GM20000 (cell line): ENCODE data around the gene TLCD3A.
"Not testable (repeated sequence)": the region's sequence is repeated elsewhere in the genome, so short reads cannot be mapped to it uniquely, and the experiment has no call there.

ENCODE experiments used
- DNase-seq: peaks from one replicate; pipeline ENCODE4 v3.0.0; 2012; ENCODE audit warnings: low spot score
- TF ChIP-seq, protein P1 (sequence below): IDR thresholded peaks from 2 replicates; pipeline ENCODE4 v1.5.1; 2012; ENCODE audit warnings: mild to moderate bottlenecking, control low read depth; ENCODE audit errors: extremely low read depth, missing control alignments

The TLCD3A gene

DNA sequence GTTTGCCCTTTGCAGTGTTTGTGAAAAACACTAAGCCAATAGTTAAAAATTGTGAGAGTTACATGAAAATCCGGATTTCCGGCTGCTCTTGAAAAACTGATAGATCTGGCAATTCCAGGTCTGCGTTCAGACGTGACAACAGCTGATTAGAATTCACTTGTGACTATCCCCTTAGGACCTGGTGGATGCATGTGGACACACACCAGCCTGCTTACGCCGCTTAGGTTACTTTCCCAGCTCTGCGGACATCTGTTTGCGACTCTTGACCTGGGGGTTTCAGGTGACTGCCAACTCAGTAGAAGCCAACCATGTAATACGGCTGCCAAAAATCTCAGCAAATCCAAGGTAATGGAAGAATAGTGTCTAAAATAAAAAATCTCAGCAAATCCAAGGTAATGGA lies 42.0 kb upstream of the TLCD3A start:
- no peak for DNase-seq
- TF ChIP-seq, protein P1, sequence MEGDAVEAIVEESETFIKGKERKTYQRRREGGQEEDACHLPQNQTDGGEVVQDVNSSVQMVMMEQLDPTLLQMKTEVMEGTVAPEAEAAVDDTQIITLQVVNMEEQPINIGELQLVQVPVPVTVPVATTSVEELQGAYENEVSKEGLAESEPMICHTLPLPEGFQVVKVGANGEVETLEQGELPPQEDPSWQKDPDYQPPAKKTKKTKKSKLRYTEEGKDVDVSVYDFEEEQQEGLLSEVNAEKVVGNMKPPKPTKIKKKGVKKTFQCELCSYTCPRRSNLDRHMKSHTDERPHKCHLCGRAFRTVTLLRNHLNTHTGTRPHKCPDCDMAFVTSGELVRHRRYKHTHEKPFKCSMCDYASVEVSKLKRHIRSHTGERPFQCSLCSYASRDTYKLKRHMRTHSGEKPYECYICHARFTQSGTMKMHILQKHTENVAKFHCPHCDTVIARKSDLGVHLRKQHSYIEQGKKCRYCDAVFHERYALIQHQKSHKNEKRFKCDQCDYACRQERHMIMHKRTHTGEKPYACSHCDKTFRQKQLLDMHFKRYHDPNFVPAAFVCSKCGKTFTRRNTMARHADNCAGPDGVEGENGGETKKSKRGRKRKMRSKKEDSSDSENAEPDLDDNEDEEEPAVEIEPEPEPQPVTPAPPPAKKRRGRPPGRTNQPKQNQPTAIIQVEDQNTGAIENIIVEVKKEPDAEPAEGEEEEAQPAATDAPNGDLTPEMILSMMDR: no peak

DNA sequence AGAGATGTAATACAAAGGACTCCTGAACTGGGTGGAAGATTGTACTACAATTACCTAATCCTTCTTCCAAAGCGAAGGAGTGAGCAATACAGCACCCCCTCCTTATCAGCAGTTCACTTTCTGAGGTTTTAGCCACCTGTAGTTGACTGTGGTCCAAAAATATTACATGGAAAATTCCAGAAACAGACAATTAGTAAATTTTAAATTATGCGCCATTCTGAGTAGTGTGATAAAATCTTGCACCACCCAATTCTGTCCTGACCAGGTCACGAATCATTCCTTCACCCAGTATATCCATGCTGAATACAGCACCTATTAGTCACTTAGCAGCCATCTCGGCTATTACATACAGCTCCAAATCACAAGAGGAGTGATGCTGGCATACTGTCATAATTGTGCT lies 41.0 kb upstream of the TLCD3A start:
- no peak for DNase-seq
- TF ChIP-seq, protein P1: no peak

DNA sequence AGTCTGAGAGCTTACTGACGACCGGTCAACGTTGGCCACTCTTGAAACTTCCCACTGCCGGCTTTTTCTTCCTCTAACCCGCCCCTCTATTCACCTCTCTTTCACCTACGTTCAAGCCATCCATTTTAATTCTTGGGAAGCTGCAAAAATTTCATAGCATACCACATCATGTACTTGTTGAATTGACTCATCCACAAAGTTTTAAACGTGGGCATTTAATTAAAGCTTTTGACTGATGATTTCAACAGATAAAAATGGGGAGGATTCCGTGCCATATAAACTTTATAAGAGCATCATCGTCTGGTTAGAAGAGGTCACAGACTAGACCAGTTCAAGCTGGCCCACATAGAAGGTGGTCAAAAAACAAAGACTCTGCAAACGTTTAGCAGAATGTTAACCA lies 40.3 kb upstream of the TLCD3A start:
- TF ChIP-seq, protein P1: no peak
- DNase-seq: no peak

DNA sequence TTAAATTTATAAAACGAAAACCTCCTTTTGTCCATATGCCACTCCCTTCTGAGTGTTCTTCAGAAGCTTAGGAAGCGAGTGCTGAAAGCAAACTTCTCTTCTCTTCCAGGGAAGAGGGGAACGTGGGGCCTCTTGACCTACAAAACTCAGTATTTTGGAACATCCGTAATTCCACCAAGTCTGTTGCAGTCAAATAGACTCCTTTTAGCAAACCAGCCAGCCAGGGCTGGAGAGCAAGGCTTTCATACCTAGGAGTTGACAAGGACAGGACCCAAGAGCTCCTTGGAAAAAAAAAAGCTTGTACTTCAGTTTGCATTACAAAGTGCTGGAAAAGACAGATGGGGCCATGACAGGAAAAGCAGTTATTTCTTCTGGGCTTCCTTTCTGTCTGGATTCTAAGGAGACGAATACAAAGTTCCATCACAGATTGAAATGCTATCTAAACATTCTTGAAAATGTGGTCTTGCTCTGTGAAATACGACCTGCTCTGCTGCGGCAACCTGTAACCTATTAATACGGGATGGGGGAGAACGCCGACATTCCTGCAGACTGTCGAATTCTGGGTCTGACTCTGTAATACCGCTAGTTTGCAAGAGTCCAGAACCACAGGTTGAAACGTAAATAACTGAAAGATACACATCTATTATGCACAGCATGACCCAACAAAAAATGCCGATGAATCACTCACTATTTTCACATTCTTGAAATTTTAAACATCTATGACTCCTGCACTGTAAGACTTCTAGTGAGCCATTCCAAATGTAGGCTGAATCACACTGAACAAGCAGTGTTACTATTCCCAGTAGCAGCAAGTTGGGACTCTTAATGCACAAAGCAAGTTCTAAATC lies 38.4 kb upstream of the TLCD3A start:
- TF ChIP-seq, protein P1: no peak
- no peak for DNase-seq

DNA sequence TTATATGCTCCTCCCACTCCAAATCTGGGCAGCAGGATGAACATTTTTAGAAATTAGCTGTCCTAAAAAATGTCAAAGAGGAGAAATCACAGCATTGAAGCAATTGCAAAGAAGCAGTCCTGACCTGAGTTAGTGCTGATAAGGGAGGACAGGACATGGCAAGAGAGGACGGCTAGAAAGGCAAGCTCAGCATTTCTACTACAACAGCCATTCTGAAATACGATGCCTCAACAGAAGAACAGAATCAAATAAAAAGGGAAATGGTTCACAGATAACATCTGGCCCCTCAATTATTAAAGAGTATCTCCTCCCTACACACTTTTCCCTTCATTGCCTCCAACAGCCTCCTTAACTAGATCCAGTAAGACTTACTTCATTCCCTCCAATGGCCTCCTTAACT lies 36.0 kb upstream of the TLCD3A start:
- TF ChIP-seq, protein P1: no peak
- no peak for DNase-seq

DNA sequence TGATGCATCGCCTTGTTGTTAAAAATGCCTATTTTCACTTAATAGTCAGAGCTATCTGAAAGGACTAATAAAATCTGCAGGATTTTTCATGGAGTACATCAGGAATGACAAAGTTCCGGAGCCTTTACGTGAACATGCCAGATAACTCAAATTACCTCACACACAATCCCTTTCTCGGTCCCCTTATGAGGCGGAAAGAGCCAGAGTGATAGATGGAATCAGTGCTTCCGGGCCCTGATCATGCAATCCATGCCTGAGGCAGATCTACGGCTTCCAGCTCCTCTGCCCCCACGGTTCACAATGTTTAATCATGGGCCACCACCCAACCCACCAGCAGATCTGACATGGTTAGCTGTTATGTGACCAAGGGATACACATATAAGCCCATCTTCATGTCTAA lies 34.7 kb upstream of the TLCD3A start:
- no peak for DNase-seq
- TF ChIP-seq, protein P1: no peak

DNA sequence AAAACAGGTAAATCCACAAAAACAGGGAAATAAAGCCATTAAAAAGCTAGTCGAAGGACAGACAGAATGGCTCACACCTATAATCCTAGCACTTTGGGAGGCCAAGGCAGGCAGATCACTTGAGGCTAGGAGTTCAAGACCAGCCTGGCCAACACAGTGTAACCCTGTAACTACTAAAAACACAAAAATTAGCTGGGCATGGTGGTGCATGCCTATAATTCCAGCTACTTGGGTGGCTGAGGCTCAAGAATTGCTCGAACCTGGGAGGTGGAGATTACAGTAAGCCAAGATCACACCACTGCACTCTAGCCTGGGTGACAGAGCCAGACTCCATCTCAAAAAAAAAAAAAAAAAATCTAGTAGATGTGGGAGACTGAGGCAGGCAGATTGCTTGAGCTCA lies 34.3 kb upstream of the TLCD3A start:
- DNase-seq: not testable (repeated sequence)

DNA sequence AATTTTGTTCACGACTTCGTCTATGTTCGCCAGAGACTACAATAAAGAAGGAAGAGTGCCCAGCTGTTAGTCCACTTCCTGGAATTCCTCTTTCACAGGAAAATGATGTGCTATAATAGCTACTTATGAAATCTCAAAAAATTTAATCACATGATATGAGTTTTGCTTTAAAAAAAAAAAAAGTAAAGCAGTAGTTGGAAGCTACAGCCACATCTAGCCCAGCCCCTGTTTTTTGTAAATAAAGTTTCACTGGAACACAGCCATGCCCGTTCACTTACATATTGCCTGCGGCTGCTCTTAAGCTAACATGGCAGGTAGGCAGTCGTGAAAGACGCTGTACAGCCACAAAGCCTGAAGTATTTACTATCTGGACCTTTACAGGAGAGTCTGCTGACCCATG lies 33.1 kb upstream of the TLCD3A start:
- DNase-seq: no peak
- TF ChIP-seq, protein P1: no peak
